GM18520 (cell line): Measurements from ENCODE around the gene IFI35.
"Not testable (repeated sequence)": the region's sequence is repeated elsewhere in the genome, so short reads cannot be mapped to it uniquely, and the experiment has no call there.

Source experiments
- ATAC-seq: cut with Tn5 transposase; IDR thresholded peaks from one replicate; pipeline ENCODE4 v1.9.1; 2021; ENCODE audit not compliant: unreplicated experiment

Gene IFI35

GRCh38 chr17:43051969-43052368 is 45.4 kb downstream of the IFI35 start:
- ATAC-seq, result no peak

DNA sequence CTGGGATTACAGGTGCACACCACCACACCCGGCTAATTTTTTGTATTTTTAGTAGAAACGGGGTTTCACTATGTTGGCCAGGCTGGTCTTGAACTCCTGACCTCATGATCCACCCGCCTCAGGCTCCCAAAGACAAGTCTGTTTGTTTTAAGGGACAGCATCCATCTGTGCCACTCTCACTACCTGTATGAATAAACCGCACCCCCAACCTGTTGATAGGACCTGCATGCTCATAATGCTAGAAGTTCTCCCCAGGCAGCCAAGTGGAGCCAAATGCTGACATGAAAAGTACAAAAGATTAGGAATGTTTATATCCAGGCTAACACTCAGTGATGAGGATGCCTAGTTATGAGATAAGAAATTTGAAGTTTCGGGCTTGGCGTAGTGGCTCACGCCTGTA is 46.4 kb downstream of the IFI35 start:
- ATAC-seq, result not testable (repeated sequence)

DNA sequence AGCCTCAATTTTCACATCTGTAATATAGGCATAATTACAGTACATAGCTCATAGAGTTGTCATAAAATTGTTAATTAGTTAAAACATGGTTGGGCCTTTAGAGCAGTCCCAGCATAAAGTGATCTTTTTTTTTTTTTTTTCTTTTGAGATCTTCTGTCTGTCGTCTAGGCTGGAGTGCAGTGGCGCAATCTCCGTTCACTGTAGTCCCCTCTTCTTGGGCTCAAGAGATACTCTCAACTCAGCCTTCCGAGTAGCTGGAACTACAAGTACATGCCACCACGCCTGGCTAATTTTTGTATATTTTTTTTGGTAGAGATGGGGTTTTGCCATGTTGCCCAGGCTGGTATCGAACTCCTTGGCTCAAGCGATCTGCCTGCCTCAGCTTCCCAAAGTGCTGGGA is 49.5 kb downstream of the IFI35 start:
- ATAC-seq, result no peak

DNA sequence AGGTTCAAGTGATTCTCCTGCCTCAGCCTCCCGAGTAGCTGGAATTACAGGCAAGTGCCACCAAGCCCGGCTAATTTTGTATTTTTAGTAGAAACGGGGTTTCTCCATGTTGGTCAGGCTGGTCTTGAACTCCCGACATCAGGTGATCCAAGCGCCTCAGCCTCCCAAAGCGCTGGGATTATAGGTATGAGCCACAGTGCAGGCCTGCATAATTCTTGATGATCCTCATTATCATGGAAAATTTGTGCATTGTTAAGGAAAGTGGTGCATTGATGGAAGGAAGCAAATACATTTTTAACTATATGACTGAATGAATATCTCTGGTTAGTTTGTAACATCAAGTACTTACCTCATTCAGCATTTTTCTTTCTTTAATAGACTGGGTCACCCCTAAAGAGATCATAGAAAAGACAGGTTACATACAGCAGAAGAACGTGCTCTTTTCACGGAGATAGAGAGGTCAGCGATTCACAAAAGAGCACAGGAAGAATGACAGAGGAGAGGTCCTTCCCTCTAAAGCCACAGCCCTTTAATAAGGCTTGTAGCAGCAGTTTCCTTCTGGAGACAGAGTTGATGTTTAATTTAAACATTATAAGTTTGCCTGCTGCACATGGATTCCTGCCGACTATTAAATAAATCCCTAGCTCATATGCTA is 56.5 kb downstream of the IFI35 start:
- ATAC-seq, result no peak
